Right lobe of liver (tissue), 4 donors: ENCODE results near the gene SCYGR1.

Experiments used
- POLR2A ChIP-seq: fragments of 450-650 bp; IDR thresholded peaks from one replicate; pipeline ENCODE4 v1.6.1; 2017; ENCODE audit warnings: antibody characterized with exemption, mild to moderate bottlenecking
- TF ChIP-seq, protein P1 (sequence below), 4 donors: fragments of 200-600 bp in 3 of 4; fragments of 450-650 bp in 1 of 4; IDR thresholded peaks; one replicate each; pipeline versions ENCODE4 v1.5.1 to v1.8.0; 2016 to 2022; ENCODE audit warnings: antibody characterized with exemption in 4 of 4, mild to moderate bottlenecking in 2 of 4
- donor health status: DM: no; HTN: no; CAD: no.
- donor health status: DM: no; HTN: no; CAD: no.
- donor health status: DM: no; HTN: yes; CAD: no.

DNA sequence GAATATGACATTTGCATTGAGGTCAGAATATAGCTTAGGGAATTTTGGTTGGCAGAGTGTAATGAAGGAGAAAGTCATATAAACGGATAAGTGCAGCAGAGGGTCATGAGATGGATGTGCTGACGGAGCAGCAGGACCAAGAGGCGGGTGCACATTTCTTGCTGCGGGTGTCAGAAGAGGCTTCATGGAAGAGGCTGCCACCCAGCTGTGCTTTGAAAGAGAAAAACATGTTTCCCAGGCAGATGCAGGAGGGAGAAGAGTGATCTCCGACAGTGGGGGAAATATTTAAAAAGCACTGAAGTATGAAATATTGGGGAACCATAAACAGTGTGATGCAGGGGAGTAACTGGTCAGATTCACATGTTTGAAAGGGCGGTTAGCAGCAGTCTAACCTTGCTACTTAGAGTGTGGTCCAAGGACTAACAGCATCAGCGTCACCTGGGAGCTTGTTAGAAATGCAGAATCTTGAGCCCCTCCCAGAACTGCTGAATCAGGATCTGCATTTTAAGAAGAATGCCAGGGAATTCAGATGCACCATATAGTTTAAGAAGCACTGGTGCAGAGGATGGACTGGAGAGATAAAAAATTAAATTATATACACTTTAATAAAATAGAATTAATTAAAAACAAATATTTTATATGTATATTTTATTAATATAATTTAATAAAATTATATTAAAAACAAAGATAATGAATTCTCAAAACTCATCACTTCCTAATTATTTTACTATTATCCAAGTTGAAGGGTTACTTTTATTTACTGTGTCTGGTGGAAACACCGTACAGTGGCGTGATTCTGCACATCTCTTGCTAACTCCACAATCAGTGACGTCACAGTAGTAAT lies 36.1 kb upstream of the SCYGR1 start:
- TF ChIP-seq, protein P1, sequence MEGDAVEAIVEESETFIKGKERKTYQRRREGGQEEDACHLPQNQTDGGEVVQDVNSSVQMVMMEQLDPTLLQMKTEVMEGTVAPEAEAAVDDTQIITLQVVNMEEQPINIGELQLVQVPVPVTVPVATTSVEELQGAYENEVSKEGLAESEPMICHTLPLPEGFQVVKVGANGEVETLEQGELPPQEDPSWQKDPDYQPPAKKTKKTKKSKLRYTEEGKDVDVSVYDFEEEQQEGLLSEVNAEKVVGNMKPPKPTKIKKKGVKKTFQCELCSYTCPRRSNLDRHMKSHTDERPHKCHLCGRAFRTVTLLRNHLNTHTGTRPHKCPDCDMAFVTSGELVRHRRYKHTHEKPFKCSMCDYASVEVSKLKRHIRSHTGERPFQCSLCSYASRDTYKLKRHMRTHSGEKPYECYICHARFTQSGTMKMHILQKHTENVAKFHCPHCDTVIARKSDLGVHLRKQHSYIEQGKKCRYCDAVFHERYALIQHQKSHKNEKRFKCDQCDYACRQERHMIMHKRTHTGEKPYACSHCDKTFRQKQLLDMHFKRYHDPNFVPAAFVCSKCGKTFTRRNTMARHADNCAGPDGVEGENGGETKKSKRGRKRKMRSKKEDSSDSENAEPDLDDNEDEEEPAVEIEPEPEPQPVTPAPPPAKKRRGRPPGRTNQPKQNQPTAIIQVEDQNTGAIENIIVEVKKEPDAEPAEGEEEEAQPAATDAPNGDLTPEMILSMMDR (IDR thresholded peaks at IDR 0.05), result no peak
- no peak for TF ChIP-seq POLR2A
